SKM-1 (cell line): ENCODE measurements around the gene ATP5PB.

Experiments
- DNase-seq: peaks from one replicate; lab custom pipeline; 2025; ENCODE audit not compliant: unreplicated experiment; lab: John Stamatoyannopoulos, UW

Gene ATP5PB

GRCh38 chr1:111446546-111446945 lies 2.7 kb upstream of the ATP5PB start:
- no peak for DNase-seq

- no peak for DNase-seq
Observed at GRCh38 chr1:111446967-111447892, 2.0 kb upstream of the ATP5PB start.

DNA sequence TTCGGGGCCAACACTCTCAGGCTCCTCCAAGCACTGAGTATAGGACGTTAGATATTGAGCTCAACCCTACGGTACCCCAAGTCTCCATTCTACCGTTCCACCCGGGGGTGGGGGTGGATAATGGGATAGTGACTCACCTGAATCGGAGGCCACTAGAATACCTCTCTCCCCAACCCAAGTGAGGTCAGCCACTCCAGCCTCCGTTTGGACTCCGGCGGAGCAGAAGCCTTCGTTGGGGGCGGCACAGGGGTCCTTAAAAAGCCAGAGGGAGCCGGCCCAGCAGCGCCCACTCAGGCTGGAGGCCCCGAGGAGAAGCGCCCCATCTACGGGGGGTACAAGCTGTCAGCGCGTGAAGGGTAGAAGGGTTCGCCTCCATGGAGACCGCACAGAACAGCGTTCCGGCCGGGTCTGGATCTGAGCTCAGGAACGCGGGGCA lies 764 bp upstream of the ATP5PB start:
- DNase-seq: no peak

DNA sequence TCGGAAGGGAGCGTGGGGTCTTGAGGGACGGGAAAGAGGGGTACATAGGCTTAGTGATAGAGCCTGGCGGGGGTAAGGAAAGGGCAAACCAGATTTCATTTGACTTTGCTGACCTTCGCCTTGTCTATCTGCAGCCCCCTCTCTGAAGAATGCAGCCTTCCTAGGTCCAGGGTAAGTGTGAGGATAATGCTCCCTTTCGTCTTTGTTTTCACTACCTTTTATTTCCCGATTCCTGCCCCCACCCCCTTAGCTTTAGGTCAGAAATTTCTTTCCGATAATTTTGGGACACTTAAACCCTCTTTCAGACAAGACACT lies 396 bp downstream of the ATP5PB start:
- no peak for DNase-seq

- DNase-seq: no peak
Observed at GRCh38 chr1:111450185-111450584, 921 bp downstream of the ATP5PB start.

GRCh38 chr1:111452581-111452980 lies 3.3 kb downstream of the ATP5PB start:
- DNase-seq: no peak

GRCh38 chr1:111453706-111454105 lies 4.4 kb downstream of the ATP5PB start:
- DNase-seq: no peak

DNA sequence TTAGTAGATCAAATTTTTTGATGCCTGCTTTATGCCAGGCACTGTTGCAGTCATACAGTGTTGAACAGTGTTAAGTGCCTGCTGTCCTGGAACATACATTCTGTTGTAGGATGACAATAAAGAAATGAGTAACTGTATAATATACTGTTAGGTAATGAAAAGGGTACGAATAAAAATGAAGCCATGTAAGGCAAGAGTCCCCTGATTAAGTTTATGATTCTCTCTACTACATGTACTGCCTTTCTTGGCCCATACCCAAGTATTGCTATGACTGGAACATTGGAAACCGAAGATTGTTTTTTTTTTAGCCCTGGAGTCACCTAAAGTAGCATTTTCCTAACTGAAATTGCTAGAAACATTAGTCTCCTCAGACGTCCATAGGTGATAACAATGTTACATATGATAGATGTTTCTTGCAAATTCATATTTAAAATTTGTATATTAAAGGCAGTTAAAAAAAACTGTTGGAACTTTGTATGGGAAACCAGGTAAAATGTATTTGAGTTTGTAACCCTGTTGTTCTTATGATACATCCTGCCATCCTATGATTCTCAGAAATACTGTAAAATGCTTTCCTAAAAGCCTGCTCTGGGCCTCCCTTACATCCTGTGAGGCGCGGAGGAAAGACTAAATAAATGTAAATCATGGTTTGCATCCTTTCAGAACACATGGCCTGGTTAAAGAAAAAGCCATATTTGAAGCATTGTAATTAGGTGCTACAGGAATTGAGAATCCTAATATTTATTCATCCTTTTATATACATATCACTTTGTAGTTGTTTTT lies 5.8 kb downstream of the ATP5PB start:
- DNase-seq: no peak

GRCh38 chr1:111455642-111456031 lies 6.4 kb downstream of the ATP5PB start:
- no peak for DNase-seq

GRCh38 chr1:111461765-111462164 lies 12.5 kb downstream of the ATP5PB start:
- DNase-seq: no peak

- DNase-seq: no peak
Observed at GRCh38 chr1:111462370-111463028, 13.2 kb downstream of the ATP5PB start.

DNA sequence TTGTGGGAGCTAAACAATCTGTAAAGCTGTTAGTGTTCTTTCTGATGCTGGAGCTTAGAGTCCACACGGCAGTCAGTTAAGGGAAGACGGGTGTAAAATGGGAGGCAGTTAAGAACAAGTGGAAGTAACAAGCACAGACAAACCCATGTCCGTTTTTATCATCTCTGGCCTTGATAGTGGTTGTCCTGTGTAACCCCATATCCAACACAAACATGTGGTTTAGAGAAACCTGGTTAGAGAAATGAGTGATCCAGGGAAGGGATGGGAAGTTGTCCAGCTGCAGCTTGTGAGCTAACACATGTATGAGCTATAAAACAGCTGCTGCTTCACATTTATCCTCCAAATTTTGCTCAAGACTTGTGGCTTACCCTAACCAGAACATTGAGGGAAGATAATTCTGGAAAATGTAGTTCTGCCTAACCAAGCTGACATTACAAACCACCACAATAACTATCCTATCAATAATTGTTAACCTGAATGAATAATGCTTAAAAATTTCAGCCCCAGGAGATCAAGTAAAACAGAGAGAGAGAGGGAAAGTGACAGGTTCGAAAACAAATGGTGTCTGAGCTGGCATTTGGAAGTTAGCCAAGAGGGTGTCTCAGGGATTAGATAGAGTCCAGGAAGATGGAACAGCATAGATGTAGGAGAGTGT lies 13.9 kb downstream of the ATP5PB start:
- no peak for DNase-seq

DNA sequence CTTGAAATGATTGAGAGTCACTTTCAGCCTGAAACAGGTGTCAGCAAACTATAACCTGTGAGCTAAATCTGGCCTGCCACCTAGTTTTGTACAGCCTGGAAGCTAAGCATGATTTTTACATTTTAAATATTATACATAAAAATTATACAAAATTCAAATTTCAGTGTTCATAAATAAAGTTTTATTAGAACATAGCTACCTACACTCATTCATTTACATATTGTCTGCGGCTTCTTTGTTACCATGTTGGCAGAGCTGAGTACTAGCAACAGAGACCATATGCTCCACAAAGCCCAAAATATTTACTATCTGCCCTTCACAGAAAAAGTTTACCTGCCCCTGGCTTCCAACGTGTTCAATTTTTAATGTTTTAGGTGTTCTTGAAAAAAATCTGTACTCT lies 16.5 kb downstream of the ATP5PB start:
- DNase-seq: no peak

GRCh38 chr1:111466480-111466879 lies 17.2 kb downstream of the ATP5PB start:
- DNase-seq: no peak

GRCh38 chr1:111467865-111468716 lies 18.8 kb downstream of the ATP5PB start:
- DNase-seq: no peak

DNA sequence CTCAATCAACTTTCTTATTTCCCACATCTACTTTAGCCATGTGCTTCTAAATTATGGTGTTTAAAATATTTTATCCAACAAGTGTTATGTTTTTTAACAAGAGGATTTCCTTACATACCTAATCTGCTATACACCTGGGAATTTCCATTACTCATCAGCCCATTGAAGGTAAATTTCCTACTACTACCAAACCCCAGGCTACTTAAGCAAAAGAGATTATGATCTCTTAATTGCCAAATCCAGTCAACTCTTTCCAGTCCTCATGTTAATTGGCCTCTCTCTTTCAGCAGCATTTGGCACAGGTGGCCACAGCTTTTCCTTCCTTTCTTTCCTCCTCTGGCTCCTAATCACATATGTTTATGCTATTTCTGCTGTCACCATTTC lies 19.4 kb downstream of the ATP5PB start:
- DNase-seq: no peak

- no peak for DNase-seq
Observed at GRCh38 chr1:111469539-111469938, 20.3 kb downstream of the ATP5PB start.

GRCh38 chr1:111470596-111470995 lies 21.3 kb downstream of the ATP5PB start:
- DNase-seq: no peak

DNA sequence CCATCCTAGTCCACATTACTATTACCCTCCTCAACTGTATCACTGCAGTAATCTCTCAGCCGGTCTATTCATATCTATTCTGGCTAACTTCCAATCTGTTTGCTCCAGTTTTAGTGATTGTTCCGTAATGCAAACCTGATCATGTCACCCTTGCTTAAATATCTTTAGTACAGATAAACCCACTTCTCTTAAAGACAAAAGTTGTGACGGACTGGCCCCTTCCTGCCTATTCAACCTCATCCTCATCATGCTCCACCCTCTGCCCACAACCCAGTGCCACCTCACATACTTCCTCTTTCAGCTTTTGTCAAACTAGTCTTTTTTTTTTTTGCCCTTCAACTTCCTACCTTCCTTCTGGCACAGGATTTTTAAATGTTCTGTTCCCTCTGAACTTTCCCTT lies 21.7 kb downstream of the ATP5PB start:
- DNase-seq: peak; percentile 93

GRCh38 chr1:111471538-111471937 lies 22.3 kb downstream of the ATP5PB start:
- no peak for DNase-seq
